ENCODE measurements around the gene SERTAD2.

The SERTAD2 gene

GRCh38 chr2:64672708-64673107 lies 19.0 kb upstream of the SERTAD2 start:
- no peak for DNase-seq

GRCh38 chr2:64670047-64670446 lies 16.3 kb upstream of the SERTAD2 start:
- no peak for DNase-seq

GRCh38 chr2:64669288-64669687 lies 15.6 kb upstream of the SERTAD2 start:
- DNase-seq = no peak

- DNase-seq = no peak
These were observed 14.8 kb upstream of the SERTAD2 start for GRCh38 chr2:64668542-64668941.

- DNase-seq = no peak
These were observed 13.8 kb upstream of the SERTAD2 start for GRCh38 chr2:64667535-64667934.

GRCh38 chr2:64666810-64667438 lies 13.2 kb upstream of the SERTAD2 start:
- DNase-seq = no peak

GRCh38 chr2:64665709-64666108 lies 12.0 kb upstream of the SERTAD2 start:
- no peak for DNase-seq

GRCh38 chr2:64663402-64663801 lies 9.7 kb upstream of the SERTAD2 start:
- no peak for DNase-seq

- no peak for DNase-seq
These were observed 8.0 kb upstream of the SERTAD2 start for GRCh38 chr2:64661741-64662169.

GRCh38 chr2:64659252-64659651 lies 5.5 kb upstream of the SERTAD2 start:
- no peak for DNase-seq

GRCh38 chr2:64658269-64658668 lies 4.6 kb upstream of the SERTAD2 start:
- DNase-seq = no peak

- no peak for DNase-seq
These were observed 3.7 kb upstream of the SERTAD2 start for GRCh38 chr2:64657411-64657810.

GRCh38 chr2:64656379-64656778 lies 2.7 kb upstream of the SERTAD2 start:
- no peak for DNase-seq

- no peak for DNase-seq
These were observed 2.2 kb upstream of the SERTAD2 start for GRCh38 chr2:64655873-64656272.

- no peak for DNase-seq
These were observed 1.4 kb upstream of the SERTAD2 start for GRCh38 chr2:64655018-64655664.

GRCh38 chr2:64654063-64654811 lies 524 bp upstream of the SERTAD2 start:
- DNase-seq = peak; percentile 54

GRCh38 chr2:64652231-64653108 lies 1.2 kb downstream of the SERTAD2 start:
- no peak for DNase-seq

- no peak for DNase-seq
These were observed 2.1 kb downstream of the SERTAD2 start for GRCh38 chr2:64651590-64651989.

GRCh38 chr2:64650722-64651338 lies 2.9 kb downstream of the SERTAD2 start:
- no peak for DNase-seq

GRCh38 chr2:64650296-64650695 lies 3.4 kb downstream of the SERTAD2 start:
- DNase-seq = no peak

GRCh38 chr2:64649626-64650025 lies 4.1 kb downstream of the SERTAD2 start:
- DNase-seq = no peak

GRCh38 chr2:64649013-64649484 lies 4.7 kb downstream of the SERTAD2 start:
- no peak for DNase-seq

Data from NCI-H1694 (cell line).